GM12875 (cell line): ENCODE measurements around the gene ZNF775.

Source experiments
- H3K4me3 ChIP-seq: one replicate; pipeline ENCODE4 v1.5.1; 2011; ENCODE audit warnings: low read depth, low read length, control low read depth
- TF ChIP-seq, protein P1 (sequence below): IDR thresholded peaks from 2 replicates; pipeline ENCODE4 v1.5.1; 2011; ENCODE audit warnings: low read depth, mild to moderate bottlenecking, control low read depth, inconsistent platforms, low read length, moderate library complexity, borderline replicate concordance; ENCODE audit not compliant: insufficient read depth

ZNF775 gene

DNA sequence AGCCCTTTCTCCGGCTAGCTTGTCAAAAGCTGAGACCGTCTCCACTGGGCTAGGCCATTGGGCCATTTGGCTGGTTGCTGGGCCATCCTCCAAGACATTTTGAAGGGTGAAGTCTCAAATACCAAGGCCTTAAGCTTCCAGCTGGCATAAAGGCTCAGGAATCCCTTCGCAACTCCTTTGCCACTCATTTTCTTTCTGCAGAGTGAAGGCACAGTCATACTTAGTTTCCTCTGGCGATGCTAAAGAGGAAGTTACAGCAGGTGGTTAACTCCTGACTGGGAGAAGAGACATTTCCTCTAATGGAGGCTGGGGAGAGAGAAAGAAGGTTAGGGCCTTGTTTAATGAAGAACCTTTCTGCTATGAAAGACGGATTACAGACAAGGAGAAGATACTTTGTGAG is 15.3 kb upstream of the ZNF775 start:
- no peak overlapping the region for H3K4me3 ChIP-seq
- TF ChIP-seq, protein P1, sequence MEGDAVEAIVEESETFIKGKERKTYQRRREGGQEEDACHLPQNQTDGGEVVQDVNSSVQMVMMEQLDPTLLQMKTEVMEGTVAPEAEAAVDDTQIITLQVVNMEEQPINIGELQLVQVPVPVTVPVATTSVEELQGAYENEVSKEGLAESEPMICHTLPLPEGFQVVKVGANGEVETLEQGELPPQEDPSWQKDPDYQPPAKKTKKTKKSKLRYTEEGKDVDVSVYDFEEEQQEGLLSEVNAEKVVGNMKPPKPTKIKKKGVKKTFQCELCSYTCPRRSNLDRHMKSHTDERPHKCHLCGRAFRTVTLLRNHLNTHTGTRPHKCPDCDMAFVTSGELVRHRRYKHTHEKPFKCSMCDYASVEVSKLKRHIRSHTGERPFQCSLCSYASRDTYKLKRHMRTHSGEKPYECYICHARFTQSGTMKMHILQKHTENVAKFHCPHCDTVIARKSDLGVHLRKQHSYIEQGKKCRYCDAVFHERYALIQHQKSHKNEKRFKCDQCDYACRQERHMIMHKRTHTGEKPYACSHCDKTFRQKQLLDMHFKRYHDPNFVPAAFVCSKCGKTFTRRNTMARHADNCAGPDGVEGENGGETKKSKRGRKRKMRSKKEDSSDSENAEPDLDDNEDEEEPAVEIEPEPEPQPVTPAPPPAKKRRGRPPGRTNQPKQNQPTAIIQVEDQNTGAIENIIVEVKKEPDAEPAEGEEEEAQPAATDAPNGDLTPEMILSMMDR = no peak

DNA sequence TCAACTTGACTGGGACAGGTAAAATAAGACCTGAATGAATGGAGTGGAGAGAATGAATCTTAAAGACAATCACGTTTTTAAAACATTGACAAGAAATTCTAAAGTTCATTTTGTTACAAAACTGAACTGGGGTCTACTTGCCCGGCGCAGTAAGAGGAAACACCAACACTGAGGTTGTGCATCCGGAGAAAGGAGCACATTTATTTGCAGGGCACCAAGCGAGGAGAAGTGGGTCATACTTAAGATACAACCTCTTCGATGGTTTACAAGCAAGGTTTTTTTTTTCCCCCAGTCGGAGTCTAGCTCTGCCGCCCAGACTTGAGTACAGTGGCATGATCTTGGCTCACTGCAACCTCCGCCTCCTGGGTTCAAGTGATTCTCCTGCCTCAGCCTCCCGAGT is 13.9 kb upstream of the ZNF775 start:
- TF ChIP-seq, protein P1 = no peak
- no peak overlapping the region for H3K4me3 ChIP-seq

DNA sequence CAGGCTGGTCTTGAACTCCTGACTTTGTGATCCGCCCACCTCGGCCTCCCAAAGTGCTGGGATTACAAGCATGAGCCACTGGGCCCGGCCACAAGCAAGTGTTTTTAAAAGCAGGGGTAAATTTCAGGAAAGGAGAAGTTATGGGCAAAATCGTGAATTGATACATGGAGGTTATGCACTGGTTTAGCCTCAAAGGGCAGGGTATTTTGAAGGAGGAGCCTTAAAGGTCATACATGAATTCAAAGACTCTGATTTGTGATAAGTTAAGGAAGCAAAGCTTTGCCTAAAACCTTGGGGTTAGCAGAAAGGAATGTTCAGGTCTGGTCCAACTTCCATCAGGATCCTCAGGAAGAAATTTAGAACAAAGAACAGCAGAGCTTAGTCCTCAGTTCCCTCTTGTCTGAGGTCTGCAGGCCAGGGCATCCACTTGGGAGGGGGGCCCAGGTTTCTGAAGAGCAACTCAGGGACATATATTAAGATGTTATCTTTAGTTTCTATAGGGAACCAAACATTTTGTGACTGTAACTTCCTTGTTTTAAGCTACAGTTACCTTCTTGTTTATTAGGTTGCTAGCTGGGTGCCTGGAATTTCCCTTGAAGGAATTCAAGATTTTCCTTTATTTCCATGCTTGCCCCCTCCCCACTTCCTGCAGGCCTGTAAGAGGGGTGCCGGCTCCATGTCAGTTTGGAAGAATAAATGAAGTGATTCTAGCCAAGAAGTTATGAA is 13.3 kb upstream of the ZNF775 start:
- H3K4me3 ChIP-seq = no peak overlapping the region
- TF ChIP-seq, protein P1 = no peak

DNA sequence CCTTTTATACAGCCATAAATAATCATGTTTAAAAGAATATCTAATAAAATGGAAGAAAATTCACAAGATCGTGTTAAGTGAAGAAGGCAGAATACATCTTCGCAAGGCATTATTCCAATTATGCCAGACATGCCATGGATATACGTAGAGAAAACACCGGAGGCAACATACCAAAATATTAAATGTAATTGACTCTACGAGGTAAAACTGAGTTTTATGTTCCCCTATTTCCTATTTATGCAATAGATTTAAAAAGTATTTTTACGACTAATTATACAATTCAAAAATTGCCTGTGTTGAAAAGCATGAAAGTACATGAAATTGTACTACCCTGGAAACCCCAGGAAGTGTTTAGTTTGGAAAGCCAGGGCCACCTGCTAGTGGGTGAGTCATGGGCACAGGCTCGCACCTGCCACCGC is 11.4 kb upstream of the ZNF775 start:
- peak overlapping the region; percentile 95 for H3K4me3 ChIP-seq
- TF ChIP-seq, protein P1 = no peak

DNA sequence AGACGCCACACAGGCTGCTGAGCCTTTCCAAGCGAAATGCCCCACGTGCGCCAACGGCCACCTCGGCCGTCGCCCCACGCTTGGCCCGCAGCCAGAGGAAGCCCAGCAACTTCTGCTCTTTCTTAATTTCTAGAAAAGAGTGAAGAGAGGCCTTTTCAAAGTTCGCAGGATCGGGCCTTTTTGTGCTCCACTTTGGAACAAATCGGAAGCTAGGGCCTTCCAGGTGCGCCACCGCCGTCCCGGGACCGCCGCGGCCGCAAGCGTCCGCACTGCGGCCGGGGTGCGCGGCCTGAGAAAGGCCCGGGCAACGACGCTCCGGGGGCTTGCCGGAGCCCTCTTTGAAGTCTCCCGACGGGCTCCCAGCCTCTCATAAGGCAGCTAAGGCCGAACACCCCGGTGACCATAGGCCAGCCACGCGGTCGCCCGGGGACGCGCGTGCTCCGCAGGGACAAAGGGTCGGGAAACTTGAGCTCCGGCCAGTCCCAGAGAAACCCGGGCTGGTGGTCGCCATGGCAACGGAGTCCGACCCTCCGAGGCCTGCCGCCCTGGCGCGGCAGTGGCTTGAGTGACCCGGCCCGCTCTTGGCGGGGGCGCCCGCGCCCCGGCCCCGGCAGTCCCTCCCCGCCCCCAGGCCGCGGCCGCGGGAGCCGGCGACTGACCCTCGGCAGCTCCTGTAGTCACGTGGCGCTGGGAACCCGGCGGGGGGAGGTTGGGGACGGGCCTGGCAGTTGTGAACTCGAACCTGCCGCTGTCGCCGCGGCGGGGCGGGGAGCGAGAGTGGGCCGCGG is 10.8 kb upstream of the ZNF775 start, which contains the start of gene REPIN1:
Gene REPIN1, plus strand, starts transcription at position 727 of the 788 bp plus-strand sequence. CDS start 890 bp downstream, outside the sequence.
- TF ChIP-seq, protein P1 = no peak
- H3K4me3 ChIP-seq = peak within 1 kb of the TSS; percentile 95

DNA sequence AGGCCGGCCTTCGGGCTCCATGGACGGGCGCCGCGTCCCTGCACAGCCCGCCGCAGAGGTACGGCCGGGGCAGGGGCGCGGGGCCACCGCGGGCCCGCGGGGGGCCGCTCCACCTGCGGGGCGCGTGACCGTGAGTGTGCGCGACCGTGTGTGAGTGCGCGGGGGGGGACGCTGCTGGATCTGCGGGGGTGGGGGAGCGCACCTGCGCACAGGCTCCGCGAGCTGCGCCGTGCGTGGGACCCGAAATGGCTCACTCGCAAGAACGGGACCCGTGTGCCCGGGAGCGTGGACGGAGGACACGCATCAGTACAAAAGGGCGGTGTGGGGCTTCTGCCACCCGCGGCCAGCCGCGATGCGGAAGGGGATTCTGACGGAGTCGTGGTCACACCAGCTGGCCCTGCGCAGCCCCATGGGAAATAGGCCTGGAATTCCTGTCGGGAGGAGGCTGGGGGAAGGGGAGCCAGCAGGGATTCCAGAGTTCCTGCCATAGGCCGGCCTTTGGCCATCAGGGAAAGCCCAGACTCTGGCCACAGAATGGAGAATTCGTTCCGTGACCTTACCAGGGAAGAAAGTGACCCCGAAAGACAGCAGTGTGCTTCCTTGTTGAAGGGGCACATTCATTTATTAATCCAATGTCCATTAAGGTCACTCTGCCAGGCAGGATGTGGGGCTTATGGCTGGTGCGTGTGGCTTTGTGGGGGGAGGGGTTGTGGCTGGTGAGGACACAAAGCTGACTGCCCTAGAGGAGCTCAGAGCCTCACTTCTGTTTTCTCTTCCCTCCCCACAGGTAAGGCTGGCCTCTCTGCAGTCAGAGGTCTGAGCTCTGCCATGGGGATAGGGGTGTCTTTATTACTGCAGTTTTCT is 10.0 kb upstream of the ZNF775 start:
- TF ChIP-seq, protein P1 = no peak
- H3K4me3 ChIP-seq = peak overlapping the region; percentile 95
